ENCODE results near the gene ALOX15B.

DNA sequence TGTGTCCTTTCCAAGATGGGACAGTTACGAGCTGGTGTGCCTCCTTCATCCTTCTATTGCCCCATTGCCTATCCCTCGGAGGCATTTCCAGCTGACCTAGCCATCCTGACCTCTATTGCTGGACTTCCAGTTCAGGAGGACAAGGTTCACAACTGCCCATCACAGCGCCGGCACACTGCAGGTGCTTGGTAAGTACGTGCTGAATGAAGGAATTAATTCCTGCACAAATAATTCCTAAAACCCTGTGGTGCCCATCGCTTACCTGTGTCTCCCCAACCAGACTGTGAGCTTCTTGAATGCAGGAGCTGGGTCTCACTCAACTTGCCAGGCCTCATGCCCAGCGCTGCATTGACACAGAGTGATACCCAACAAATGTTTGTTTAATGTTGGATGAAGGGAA lies 13.0 kb downstream of the ALOX15B start:
- TF ChIP-seq, protein P1, sequence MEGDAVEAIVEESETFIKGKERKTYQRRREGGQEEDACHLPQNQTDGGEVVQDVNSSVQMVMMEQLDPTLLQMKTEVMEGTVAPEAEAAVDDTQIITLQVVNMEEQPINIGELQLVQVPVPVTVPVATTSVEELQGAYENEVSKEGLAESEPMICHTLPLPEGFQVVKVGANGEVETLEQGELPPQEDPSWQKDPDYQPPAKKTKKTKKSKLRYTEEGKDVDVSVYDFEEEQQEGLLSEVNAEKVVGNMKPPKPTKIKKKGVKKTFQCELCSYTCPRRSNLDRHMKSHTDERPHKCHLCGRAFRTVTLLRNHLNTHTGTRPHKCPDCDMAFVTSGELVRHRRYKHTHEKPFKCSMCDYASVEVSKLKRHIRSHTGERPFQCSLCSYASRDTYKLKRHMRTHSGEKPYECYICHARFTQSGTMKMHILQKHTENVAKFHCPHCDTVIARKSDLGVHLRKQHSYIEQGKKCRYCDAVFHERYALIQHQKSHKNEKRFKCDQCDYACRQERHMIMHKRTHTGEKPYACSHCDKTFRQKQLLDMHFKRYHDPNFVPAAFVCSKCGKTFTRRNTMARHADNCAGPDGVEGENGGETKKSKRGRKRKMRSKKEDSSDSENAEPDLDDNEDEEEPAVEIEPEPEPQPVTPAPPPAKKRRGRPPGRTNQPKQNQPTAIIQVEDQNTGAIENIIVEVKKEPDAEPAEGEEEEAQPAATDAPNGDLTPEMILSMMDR (IDR thresholded peaks at IDR 0.05), result no peak
- TF ChIP-seq POLR2A (IDR thresholded peaks at IDR 0.05), result no peak
